GM13976 (cell line): ENCODE measurements around the gene SCCPDH.

Source experiments
- DNase-seq: peaks from one replicate; pipeline ENCODE4 v3.0.0; 2012; ENCODE audit warnings: low spot score
- CTCF ChIP-seq: IDR thresholded peaks from 2 replicates; pipeline ENCODE4 v1.5.1; 2012; ENCODE audit warnings: borderline replicate concordance, mild to moderate bottlenecking; ENCODE audit not compliant: insufficient read depth; ENCODE audit errors: extremely low read depth, missing control alignments, control extremely low read depth
- in situ Hi-C: fragments of 300-500 bp; cut with MboI; formaldehyde crosslinking; loops from one replicate; pipeline ENCODE4 v1.12.0; 2022; ENCODE audit warnings: low sequenced_read_pairs, mixed read lengths, inconsistent platforms; ENCODE audit not compliant: unreplicated experiment

SCCPDH gene

GRCh38 chr1:246724016-246724730, at the start of gene SCCPDH:
Gene SCCPDH, plus strand, starts transcription at chr1:246724409. Its CDS starts 14 bp downstream, at chr1:246724423.
- DNase-seq = peak; percentile 95
- TF ChIP-seq CTCF = no peak
- in situ Hi-C loops = no loop called here

GRCh38 chr1:246677842-246678241, 46.4 kb upstream of the SCCPDH start:
- no peak for DNase-seq
- TF ChIP-seq CTCF = no peak
- in situ Hi-C loops = no loop called here

GRCh38 chr1:246678816-246679793, 45.1 kb upstream of the SCCPDH start:
- DNase-seq = no peak
- in situ Hi-C loops = no loop called here
- TF ChIP-seq CTCF = no peak

GRCh38 chr1:246679794-246680177, 44.4 kb upstream of the SCCPDH start:
- in situ Hi-C loops = no loop called here
- DNase-seq = no peak
- no peak for TF ChIP-seq CTCF

GRCh38 chr1:246680190-246680589, 44.0 kb upstream of the SCCPDH start:
- DNase-seq = no peak
- TF ChIP-seq CTCF = no peak
- in situ Hi-C loops = no loop called here

GRCh38 chr1:246680696-246681130, 43.5 kb upstream of the SCCPDH start:
- TF ChIP-seq CTCF = no peak
- in situ Hi-C loops = no loop called here

More at GRCh38 chr1:246680696-246681130, 43.5 kb upstream of the SCCPDH start:
- DNase-seq = no peak
